Upper lobe of left lung (tissue), 6 donors: ENCODE data around the gene UBE3D. TPM values are rescaled to one million over a fixed set of nuclear protein-coding genes. Genes with fewer than 3 reads are reported as not detected.
"Not testable (repeated sequence)": the region's sequence is repeated elsewhere in the genome, so short reads cannot be mapped to it uniquely, and the experiment has no call there.

ENCODE experiments used
- ATAC-seq, 2 donors: fragments of 200-7000 bp; cut with Tn5 transposase; one replicate each; pipeline ENCODE4 v1.9.1; 2022; ENCODE audit warnings: mild to moderate bottlenecking in 2 of 2, moderate library complexity in 2 of 2; ENCODE audit not compliant: low FRiP score in 2 of 2
- DNase-seq, 2 donors: peaks; one replicate each; pipeline ENCODE4 v3.0.0-alpha.2; 2019 to 2020
- H3K27ac ChIP-seq, 4 donors: fragments of 200-600 bp; sonication (generic); one replicate each; pipeline ENCODE4 v1.5.1; 2016 to 2019
- H3K27me3 ChIP-seq, 4 donors: fragments of 200-600 bp; sonication (generic); one replicate each; pipeline ENCODE4 v1.5.1; 2017 to 2019
- H3K36me3 ChIP-seq, 4 donors: fragments of 200-600 bp; sonication (generic); one replicate each; pipeline ENCODE4 v1.5.1; 2016 to 2019
- H3K4me1 ChIP-seq, 4 donors: fragments of 200-600 bp; sonication (generic); one replicate each; pipeline ENCODE4 v1.5.1; 2018 to 2019
- H3K4me3 ChIP-seq, 4 donors: fragments of 200-600 bp; sonication (generic); one replicate each; pipeline ENCODE4 v1.5.1; 2017 to 2019; ENCODE audit warnings: mild to moderate bottlenecking in 2 of 4, moderate library complexity in 1 of 4
- H3K9me3 ChIP-seq, 4 donors: fragments of 200-600 bp; sonication (generic); one replicate each; pipeline ENCODE4 v1.5.1; 2018 to 2019
- CTCF ChIP-seq, 6 experiments: fragments of 450-650 bp in 4 of 6; fragments of 200-600 bp in 2 of 6; sonication (generic) in 2 of 6; IDR thresholded peaks; one replicate each; pipeline ENCODE4 v1.5.1; 2016 to 2019; ENCODE audit warnings: antibody characterized with exemption in 6 of 6
- EP300 ChIP-seq, 4 donors: sonication (generic); formaldehyde crosslinking; IDR thresholded peaks; one replicate each; pipeline ENCODE4 v1.5.1; 2017; ENCODE audit warnings: antibody characterized with exemption in 4 of 4, control low read depth in 2 of 4
- POLR2A ChIP-seq, 4 donors: fragments of 450-650 bp; IDR thresholded peaks; one replicate each; pipeline ENCODE4 v1.5.1; 2016 to 2017; ENCODE audit warnings: antibody characterized with exemption in 4 of 4, mild to moderate bottlenecking in 2 of 4
- POLR2AphosphoS5 ChIP-seq, 2 donors: sonication (generic); formaldehyde crosslinking; IDR thresholded peaks; one replicate each; pipeline ENCODE4 v1.5.1; 2017; ENCODE audit warnings: antibody characterized with exemption in 2 of 2
- WGBS, 2 donors: methylation state at CpG; one replicate each; pipeline ENCODE4 v1.1.5; 2017 to 2018; 5-methylcytosine and 5-hydroxymethylcytosine counted together
- total RNA-seq, 6 donors: library from RNA; depleted of rRNA in 4 of 6; stranded (reverse); fragments of >200 nt in 4 of 6; gene quantifications; one replicate each; pipeline versions ENCODE4 v1.1.0 to v1.2.1, GENCODE V29; 2016 to 2021
- donor health status: DM: no; HTN: no; CAD: no; lungs with moderate emphysema.
- donor health status: DM: no; HTN: yes; CAD: no; lungs with severe emphysema.

Gene UBE3D
- total RNA-seq, 6 donors from 2014 or later = 4.0 to 20.7 (median 8.7) TPM

DNA sequence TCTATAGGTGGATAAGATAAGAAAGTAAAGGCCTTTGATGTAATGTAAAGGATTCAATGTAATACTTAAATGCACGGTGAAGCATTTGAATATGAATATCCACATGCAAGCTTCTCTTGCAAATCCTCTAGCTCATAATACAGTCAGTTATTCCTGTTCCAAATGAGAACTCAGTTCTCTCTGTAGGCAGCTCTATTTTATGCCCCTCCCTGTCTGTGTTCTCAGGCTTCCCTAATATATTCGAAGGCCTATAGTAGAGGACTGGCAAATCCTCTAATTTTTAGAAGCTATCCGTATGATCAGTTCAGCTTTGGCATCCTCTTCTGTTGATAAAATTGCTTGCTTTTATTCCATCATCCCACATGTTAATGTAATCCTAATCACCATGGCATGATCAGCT, 200.2 kb downstream of the UBE3D start:
- Histone ChIP-seq H3K27me3 (no peaks in the 10 kb centered on the region), H3K9me3 (no peaks in the 10 kb centered on the region), H3K36me3 (no peaks in the 10 kb centered on the region), H3K4me3 (no peak overlapping the region), H3K27ac (no peak overlapping the region), H3K4me1 (no peaks in the 10 kb centered on the region)
- TF ChIP-seq CTCF (IDR thresholded peaks at IDR 0.05) = no peak
- no peak for TF ChIP-seq POLR2A (IDR thresholded peaks at IDR 0.05)
- TF ChIP-seq POLR2AphosphoS5 (IDR thresholded peaks at IDR 0.05) = no peak
- no peak for TF ChIP-seq EP300 (IDR thresholded peaks at IDR 0.05)
- DNase-seq (no peak), ATAC-seq (no peak)
- WGBS, 2 donors = 80 to 87% methylated on average over 3 of the region's 3 CpGs

- DNase-seq (no peak), ATAC-seq (no peak)
- H3K4me3 ChIP-seq = no peak overlapping the region
- no peaks in the 10 kb centered on the region for H3K9me3 ChIP-seq
- no peaks in the 10 kb centered on the region for H3K36me3 ChIP-seq
- H3K4me1 ChIP-seq = no peaks in the 10 kb centered on the region
- H3K27me3 ChIP-seq = no peaks in the 10 kb centered on the region
- TF ChIP-seq POLR2AphosphoS5 (IDR thresholded peaks at IDR 0.05) = no peak
- TF ChIP-seq POLR2A (IDR thresholded peaks at IDR 0.05) = no peak
- no peak for TF ChIP-seq EP300 (IDR thresholded peaks at IDR 0.05)
- no peak for TF ChIP-seq CTCF (IDR thresholded peaks at IDR 0.05)
- no peak overlapping the region for H3K27ac ChIP-seq
Observed at GRCh38 chr6:82863781-82864180, 201.9 kb downstream of the UBE3D start.

DNA sequence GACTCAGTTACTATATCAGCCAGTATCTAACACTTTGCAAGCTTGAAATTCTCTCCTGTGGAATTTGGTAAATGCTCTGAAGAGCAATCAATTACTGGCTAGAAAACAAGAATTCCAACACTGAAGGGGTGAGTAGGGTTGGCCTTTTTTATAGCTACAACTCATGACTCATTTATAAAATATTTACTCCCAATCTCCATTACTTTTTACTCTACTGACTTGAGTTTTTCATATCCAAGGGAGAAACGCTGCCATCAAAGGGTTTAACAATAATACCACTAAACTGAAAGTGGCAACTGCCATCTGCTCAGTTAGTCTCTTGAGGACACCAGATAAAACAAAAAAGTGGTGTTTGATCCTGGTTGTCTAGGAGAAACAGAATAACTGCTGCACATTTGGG, 203.1 kb downstream of the UBE3D start:
- 35 to 47% methylated on average over 1 of the region's 1 CpG for WGBS, 2 donors
- no peak for TF ChIP-seq CTCF (IDR thresholded peaks at IDR 0.05)
- no peak for TF ChIP-seq POLR2AphosphoS5 (IDR thresholded peaks at IDR 0.05)
- no peak for TF ChIP-seq EP300 (IDR thresholded peaks at IDR 0.05)
- no peak for TF ChIP-seq POLR2A (IDR thresholded peaks at IDR 0.05)
- Histone ChIP-seq H3K27me3 (no peaks in the 10 kb centered on the region), H3K9me3 (no peaks in the 10 kb centered on the region), H3K36me3 (no peaks in the 10 kb centered on the region), H3K4me1 (no peaks in the 10 kb centered on the region), H3K27ac (no peak overlapping the region), H3K4me3 (no peak overlapping the region)
- ATAC-seq (peak in 1 of 2 donors; percentile 63), DNase-seq (no peak)

DNA sequence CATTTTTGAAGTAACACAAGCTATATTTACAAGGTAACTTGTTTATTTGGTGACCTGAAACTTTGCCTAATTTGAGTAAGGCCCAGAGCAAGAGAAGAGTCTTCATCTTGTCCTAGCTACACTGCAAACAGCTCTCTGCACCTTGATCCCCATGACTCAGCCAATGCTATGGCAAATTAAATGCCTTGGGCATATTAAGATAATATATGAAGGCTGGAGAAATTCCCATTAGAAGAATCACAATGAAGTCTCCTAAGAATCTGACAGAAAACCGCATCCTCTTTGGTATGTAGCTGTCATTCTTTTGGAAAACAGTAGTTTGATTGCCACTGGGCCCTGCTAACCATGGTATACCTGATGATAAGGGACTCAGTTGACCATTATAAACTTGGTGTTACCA, 204.5 kb downstream of the UBE3D start:
- H3K27me3 ChIP-seq = no peaks in the 10 kb centered on the region
- no peaks in the 10 kb centered on the region for H3K9me3 ChIP-seq
- ATAC-seq (no peak), DNase-seq (no peak)
- H3K4me1 ChIP-seq = no peaks in the 10 kb centered on the region
- TF ChIP-seq POLR2A (IDR thresholded peaks at IDR 0.05) (no peak), CTCF (IDR thresholded peaks at IDR 0.05) (no peak), EP300 (IDR thresholded peaks at IDR 0.05) (no peak), POLR2AphosphoS5 (IDR thresholded peaks at IDR 0.05) (no peak)
- H3K4me3 ChIP-seq = no peak overlapping the region
- H3K36me3 ChIP-seq = no peaks in the 10 kb centered on the region
- H3K27ac ChIP-seq = no peak overlapping the region
- WGBS, 2 donors = 71 to 75% methylated on average over 1 of the region's 1 CpG

DNA sequence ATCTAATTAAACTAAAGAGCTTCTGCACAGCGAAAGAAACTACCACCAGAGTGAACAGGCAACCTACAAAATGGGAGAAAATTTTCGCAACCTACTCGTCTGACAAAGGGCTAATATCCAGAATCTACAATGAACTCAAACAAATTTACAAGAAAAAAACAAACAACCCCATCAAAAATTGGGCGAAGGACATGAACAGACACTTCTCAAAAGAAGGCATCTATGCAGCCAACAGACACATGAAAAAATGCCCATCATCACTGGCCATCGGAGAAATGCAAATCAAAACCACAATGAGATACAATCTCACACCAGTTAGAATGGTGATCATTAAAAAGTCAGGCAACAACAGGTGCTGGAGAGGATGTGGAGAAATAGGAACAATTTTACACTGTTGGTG, 209.6 kb downstream of the UBE3D start:
- ATAC-seq, H3K36me3 ChIP-seq, H3K27me3 ChIP-seq, DNase-seq, H3K4me1 ChIP-seq, H3K9me3 ChIP-seq, H3K27ac ChIP-seq, H3K4me3 ChIP-seq: not testable (repeated sequence)
- 85 to 89% methylated on average over 5 of the region's 5 CpGs for WGBS, 2 donors

DNA sequence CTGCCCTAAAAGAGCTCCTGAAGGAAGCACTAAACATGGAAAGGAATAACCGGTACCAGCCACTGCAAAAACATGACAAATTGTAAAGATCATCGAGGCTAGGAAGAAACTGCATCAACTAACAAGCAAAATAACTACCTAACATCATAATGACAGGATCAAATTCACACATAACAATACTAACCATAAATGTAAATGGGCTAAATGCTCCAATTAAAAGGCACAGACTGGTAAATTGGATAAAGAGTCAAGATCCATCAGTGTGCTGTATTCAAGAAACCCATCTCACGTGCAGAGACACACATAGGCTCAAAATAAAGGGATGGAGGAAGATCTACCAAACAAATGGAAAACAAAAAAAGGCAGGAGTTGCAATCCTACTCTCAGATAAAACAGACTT, 212.7 kb downstream of the UBE3D start:
- ATAC-seq, H3K27me3 ChIP-seq, DNase-seq, H3K9me3 ChIP-seq, H3K36me3 ChIP-seq, H3K27ac ChIP-seq, H3K4me1 ChIP-seq, H3K4me3 ChIP-seq: not testable (repeated sequence)
- WGBS, 2 donors = 79 to 86% methylated on average over 3 of the region's 3 CpGs
